GM21526 (cell line): ENCODE results near the gene DOCK3.
"Not testable (repeated sequence)": the region's sequence is repeated elsewhere in the genome, so short reads cannot be mapped to it uniquely, and the experiment has no call there.

Source experiments
- ATAC-seq: cut with Tn5 transposase; IDR thresholded peaks from one replicate; pipeline ENCODE4 v1.9.1; 2021; ENCODE audit warnings: moderate library complexity; ENCODE audit not compliant: unreplicated experiment, low FRiP score

DOCK3 gene

DNA sequence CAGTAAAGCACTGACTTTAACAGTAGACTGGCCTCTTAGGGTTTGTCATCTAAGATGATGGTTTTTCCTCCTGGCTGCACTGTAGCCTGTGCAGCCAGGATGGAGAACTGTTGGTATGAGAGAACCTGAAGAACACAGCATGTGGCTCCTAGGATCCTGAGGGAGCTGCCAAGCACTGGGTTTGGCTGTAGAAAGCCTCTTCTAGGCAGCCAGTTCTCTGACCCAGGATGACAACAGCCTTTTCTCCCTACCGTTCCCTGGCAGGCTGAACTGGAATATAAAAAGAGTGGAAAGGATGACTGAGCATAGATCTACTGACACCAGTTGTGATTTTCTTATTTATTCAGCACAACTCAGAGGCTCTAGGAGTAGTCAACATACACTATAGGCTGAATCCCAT lies 676.0 kb downstream of the DOCK3 start:
- no peak for ATAC-seq

GRCh38 chr3:51353131-51353530 lies 678.4 kb downstream of the DOCK3 start:
- ATAC-seq: no peak

DNA sequence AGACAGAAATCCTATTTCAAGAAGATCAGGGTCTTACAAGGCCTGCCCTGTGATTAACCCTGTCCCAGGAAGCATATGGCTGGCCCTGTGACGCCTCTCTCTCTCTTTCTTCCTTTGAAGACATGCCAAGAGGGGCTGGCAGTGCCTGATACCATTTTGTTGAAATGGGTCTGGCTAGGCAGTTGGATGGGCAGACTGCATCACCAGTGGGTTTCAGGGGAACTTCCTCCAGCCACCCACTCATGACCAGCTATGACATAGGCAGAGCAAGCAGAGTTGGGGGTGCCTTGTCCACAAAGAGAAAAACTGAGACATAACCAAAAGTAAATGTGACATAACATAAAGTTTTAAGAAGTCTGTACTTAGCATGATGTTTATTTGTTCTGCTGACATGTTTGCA lies 679.0 kb downstream of the DOCK3 start:
- ATAC-seq: no peak

- ATAC-seq: no peak
Observed at GRCh38 chr3:51354172-51354571, 679.4 kb downstream of the DOCK3 start.

- ATAC-seq: no peak
Observed at GRCh38 chr3:51354731-51355615, 680.2 kb downstream of the DOCK3 start.

GRCh38 chr3:51355891-51356578 lies 681.3 kb downstream of the DOCK3 start:
- no peak for ATAC-seq

DNA sequence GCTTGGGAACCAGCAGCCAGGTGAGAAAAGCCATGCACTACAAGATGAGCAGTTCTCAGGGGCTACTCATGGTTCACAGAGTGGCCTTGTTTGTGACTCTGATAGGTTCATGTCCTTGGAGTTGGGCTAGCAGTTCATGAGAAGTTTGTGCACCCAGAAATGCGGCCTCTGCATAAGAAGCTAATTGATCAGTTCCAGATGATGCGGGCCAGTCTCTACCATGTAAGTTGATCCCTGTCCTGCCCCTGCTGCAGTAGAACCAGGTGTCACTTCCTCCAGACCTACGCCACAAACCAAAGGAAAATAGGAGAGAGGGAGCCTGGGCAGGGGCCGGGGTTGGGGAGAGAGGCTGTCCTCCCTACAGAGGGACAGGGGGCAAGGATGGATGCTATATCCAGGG lies 683.1 kb downstream of the DOCK3 start:
- ATAC-seq: no peak

DNA sequence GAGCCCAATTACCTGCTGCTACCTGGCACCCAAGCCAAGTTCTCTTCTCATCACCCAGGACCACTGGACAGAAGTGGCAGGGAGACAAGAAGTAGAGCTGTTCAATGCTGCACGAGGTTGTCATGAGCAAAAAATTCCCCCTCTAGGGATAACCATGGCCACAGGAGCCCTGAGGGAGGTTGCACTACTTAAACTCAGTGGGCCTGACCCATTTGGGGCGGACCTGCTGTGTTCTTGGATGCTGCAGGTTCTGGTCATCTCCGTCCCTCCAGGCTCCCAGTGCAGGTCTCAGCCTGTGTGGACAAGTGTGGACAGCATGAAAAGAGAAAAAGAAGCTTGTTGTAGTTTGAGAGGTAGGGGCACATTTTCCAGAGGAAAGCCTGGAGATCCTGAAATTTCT lies 684.3 kb downstream of the DOCK3 start:
- no peak for ATAC-seq

- ATAC-seq: no peak
Observed at GRCh38 chr3:51360806-51361205, 686.1 kb downstream of the DOCK3 start.

DNA sequence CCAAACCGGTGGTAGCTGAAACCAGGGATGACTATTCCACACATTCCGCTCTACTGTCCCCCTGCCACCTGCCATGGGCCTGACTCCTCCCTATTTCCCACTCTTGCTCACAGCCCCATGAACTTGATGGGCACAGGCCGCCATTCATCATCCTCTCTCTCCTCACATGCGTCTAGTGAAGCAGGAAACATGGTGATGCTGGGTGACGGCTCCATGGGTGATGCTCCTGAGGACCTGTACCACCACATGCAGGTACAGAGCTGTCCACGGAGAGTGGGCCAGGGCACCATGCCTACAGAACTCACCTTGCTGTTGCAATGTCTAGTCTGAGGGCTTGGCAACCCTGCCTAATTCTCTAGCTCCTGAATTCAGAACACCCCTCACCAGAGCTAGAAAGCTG lies 687.0 kb downstream of the DOCK3 start:
- ATAC-seq: no peak

DNA sequence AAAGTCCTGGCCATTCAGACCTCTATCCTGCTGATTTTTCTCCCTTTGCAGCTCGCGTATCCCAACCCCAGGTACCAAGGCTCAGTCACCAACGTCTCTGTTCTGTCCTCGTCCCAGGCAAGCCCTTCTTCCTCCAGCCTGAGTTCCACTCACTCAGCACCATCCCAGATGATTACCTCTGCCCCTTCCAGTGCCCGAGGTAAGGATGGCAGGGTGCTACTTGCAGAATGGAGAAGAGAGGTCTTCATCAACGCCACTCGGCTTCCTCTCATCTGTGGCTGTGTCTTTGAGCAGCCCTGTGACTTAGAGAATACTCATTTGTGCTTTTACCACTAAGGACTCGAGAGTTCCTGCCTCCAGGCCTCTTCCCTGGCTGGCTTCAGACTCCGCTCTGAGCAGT lies 687.7 kb downstream of the DOCK3 start:
- ATAC-seq: no peak

- not testable (repeated sequence) for ATAC-seq
Observed at GRCh38 chr3:51368276-51368675, 693.5 kb downstream of the DOCK3 start.

GRCh38 chr3:51371943-51372557 lies 697.3 kb downstream of the DOCK3 start:
- no peak for ATAC-seq

DNA sequence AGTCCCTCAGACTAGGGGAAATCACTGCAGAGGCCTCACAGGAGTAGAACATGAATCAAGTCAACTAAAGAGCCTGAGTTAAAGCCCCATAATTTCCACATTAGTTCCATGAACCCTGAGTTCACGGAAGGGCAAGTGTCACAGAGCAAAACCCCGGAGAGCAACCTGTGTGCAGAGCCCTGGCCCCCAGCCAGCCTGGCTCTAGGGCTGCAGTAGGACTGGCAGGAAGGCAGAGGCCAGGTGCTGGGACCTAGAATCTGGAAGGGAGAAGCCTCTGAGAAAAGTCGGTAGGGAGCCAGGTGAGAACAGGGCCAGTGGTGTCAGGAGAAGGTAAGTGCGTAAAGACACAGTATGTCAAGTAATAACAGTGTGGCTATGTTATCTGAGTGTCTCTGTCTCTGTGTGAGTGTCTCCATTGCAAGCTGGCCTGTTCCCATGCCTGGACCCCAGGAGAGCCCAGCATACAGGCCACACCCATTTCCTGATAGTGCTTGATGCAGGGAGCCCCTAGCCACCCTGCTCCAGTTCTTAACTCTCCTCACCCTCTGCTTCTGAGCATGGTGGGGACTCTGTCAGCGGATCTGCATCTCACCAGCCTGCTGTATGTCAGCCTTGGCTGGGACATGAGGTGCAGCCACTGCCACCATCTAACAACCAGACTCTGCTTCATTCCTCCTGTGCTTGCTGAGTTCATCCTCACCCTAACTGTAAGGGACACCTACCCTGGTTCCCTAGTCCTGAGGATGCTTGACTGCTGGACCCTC lies 699.1 kb downstream of the DOCK3 start:
- no peak for ATAC-seq

- ATAC-seq: no peak
Observed at GRCh38 chr3:51374456-51374855, 699.7 kb downstream of the DOCK3 start.

DNA sequence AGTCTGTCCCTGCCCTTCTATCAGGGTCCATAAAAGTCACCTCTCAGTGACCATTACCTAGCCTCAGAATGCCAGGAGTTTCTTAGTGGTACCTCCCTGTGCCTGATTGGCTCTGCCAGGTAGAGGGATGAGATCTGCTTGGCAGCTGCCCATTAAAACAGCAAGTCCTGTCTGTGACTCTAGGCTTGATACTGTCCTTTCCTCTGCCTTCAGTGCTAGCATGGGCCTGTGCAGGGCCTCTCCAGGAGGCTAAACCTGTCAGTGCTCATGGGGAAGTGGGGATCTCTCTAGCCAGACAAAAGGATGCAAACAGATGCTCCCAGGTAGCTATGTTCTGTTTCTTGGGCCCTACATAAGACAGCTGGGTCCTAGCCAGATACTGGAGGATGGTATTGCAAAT lies 700.4 kb downstream of the DOCK3 start:
- no peak for ATAC-seq

- ATAC-seq: no peak
Observed at GRCh38 chr3:51375571-51375970, 700.8 kb downstream of the DOCK3 start.

DNA sequence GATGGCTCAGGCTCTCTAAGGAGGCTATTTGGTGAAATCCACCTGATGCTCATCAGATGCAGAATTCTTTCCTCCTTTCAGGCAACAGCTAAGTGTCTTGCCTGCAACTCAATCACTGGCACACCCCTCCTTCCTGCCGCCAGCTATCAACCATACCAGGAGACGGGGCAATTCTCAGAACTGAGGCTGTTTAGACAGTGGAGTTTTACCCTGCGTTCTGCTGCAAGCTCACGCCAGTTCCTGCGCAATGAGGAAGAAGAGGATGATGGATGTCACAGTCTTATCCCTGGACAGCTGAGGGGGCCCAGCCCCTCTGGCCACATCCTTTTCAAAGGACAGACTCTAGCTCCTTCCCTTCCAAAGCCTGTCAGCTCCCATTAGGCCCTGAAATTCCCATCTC lies 703.3 kb downstream of the DOCK3 start:
- ATAC-seq: no peak

GRCh38 chr3:51378726-51379125 lies 704.0 kb downstream of the DOCK3 start:
- no peak for ATAC-seq

DNA sequence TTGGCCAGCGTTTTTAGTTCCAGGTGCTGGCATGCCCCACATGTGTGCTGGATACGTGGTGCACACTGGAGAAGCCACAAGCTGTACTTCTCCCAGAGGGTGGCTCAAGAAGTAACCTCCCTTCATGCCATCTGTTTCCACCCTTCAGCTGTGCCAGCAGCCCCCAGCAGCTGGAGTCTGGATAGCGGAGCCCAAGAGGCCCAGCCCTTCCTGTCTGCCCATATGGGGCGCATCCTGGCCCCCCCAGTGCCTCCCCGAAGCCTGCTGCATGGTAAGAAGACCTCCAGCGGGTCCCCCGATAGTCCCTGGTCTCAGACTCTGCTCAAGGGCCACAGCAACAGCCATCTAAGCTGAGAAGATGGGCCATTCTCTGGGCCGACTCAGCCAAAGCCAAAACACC lies 704.6 kb downstream of the DOCK3 start:
- no peak for ATAC-seq
